HepG2 (cell line): ENCODE measurements around the gene CTNND2.

Experiments
- CBFB ChIP-seq: sonication (generic); formaldehyde crosslinking; IDR thresholded peaks from 2 replicates; pipeline ENCODE4 v1.4.0; 2020; ENCODE audit warnings: missing genetic modification reagents
- HOXA9 ChIP-seq: sonication (generic); formaldehyde crosslinking; IDR thresholded peaks from 2 replicates; pipeline ENCODE4 v1.8.1; 2022; ENCODE audit warnings: missing genetic modification reagents, mild to moderate bottlenecking, moderate library complexity, borderline replicate concordance
- JUN ChIP-seq: sonication (generic); formaldehyde crosslinking; IDR thresholded peaks from 2 replicates; pipeline ENCODE4 v1.4.0; 2020; ENCODE audit warnings: mild to moderate bottlenecking, missing genetic modification reagents
- ZNF24 ChIP-seq: fragments of 450-650 bp; IDR thresholded peaks from 2 replicates; pipeline ENCODE4 v1.6.1; 2017; ENCODE audit warnings: antibody characterized with exemption, mild to moderate bottlenecking
- ZNF530 ChIP-seq: sonication (generic); formaldehyde crosslinking; IDR thresholded peaks from 2 replicates; pipeline ENCODE4 v1.5.0; 2020; ENCODE audit warnings: low read depth, mild to moderate bottlenecking, missing genetic modification reagents
- ZNF724P ChIP-seq: sonication (generic); formaldehyde crosslinking; IDR thresholded peaks from 2 replicates; pipeline ENCODE4 v1.8.0; 2022; ENCODE audit warnings: missing genetic modification reagents, borderline replicate concordance
- ZNF768 ChIP-seq: sonication (generic); formaldehyde crosslinking; IDR thresholded peaks from 2 replicates; pipeline ENCODE4 v1.4.0; 2020; ENCODE audit warnings: missing genetic modification reagents
- ZNF776 ChIP-seq: sonication (generic); formaldehyde crosslinking; IDR thresholded peaks from 2 replicates; pipeline ENCODE4 v1.4.0; 2020; ENCODE audit warnings: mild to moderate bottlenecking, missing genetic modification reagents
- TF ChIP-seq, protein P1 (sequence below): sonication (generic); formaldehyde crosslinking; IDR thresholded peaks from 2 replicates; pipeline ENCODE4 v1.5.0; 2020; ENCODE audit warnings: mild to moderate bottlenecking, missing genetic modification reagents, moderate library complexity
- TF ChIP-seq, protein P2 (sequence below), 2 experiments: sonication (generic) in 1 of 2; formaldehyde crosslinking in 1 of 2; IDR thresholded peaks; 2 replicates each; pipeline versions ENCODE4 v1.6.1 to v1.9.0; 2014 to 2022; ENCODE audit warnings: antibody characterized with exemption in 1 of 2, borderline replicate concordance in 1 of 2, inconsistent platforms in 1 of 2, low read depth in 1 of 2, missing genetic modification reagents in 1 of 2
- TF ChIP-seq, protein P3 (sequence below): sonication (generic); formaldehyde crosslinking; IDR thresholded peaks from 2 replicates; pipeline ENCODE4 v1.8.0; 2022; ENCODE audit warnings: mild to moderate bottlenecking, missing genetic modification reagents, borderline replicate concordance

DNA sequence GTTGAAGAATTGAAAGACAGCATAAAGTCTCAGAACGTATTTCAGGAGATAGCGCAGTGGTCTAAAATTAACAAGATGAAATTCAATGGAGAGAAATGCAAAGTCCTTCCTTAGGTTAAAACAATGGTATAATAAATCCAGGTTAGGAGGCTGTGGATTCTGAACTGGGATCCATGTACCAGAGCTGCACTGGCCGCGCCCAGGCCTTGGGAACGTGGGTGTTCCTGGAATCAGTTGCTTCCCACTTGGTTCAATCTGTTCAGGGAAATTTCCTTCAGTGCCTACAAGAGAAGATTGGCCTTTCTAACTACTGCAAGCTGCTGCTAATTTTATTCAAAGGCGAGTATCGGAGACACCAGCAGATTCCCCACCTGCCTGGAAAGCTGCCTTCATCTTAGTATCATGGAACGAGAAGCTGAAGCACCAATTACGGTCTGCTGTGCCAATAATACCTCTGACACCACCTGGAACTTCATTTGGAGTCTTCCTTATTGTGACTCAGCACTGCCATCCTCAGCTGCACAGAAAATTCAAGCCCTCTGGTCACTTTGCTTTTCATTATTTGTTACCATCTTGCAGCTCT is 14.3 kb upstream of the CTNND2 start:
- TF ChIP-seq ZNF776 (no peak), ZNF24 (no peak), ZNF768 (no peak), CBFB (CRISPR knock-in tag) (no peak), ZNF724P (CRISPR knock-in tag) (no peak), JUN (no peak), HOXA9 (CRISPR knock-in tag) (no peak), ZNF530 (CRISPR knock-in tag) (no peak)
- TF ChIP-seq, protein P1, sequence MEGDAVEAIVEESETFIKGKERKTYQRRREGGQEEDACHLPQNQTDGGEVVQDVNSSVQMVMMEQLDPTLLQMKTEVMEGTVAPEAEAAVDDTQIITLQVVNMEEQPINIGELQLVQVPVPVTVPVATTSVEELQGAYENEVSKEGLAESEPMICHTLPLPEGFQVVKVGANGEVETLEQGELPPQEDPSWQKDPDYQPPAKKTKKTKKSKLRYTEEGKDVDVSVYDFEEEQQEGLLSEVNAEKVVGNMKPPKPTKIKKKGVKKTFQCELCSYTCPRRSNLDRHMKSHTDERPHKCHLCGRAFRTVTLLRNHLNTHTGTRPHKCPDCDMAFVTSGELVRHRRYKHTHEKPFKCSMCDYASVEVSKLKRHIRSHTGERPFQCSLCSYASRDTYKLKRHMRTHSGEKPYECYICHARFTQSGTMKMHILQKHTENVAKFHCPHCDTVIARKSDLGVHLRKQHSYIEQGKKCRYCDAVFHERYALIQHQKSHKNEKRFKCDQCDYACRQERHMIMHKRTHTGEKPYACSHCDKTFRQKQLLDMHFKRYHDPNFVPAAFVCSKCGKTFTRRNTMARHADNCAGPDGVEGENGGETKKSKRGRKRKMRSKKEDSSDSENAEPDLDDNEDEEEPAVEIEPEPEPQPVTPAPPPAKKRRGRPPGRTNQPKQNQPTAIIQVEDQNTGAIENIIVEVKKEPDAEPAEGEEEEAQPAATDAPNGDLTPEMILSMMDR (CRISPR knock-in tag), result no peak
- TF ChIP-seq, protein P2, sequence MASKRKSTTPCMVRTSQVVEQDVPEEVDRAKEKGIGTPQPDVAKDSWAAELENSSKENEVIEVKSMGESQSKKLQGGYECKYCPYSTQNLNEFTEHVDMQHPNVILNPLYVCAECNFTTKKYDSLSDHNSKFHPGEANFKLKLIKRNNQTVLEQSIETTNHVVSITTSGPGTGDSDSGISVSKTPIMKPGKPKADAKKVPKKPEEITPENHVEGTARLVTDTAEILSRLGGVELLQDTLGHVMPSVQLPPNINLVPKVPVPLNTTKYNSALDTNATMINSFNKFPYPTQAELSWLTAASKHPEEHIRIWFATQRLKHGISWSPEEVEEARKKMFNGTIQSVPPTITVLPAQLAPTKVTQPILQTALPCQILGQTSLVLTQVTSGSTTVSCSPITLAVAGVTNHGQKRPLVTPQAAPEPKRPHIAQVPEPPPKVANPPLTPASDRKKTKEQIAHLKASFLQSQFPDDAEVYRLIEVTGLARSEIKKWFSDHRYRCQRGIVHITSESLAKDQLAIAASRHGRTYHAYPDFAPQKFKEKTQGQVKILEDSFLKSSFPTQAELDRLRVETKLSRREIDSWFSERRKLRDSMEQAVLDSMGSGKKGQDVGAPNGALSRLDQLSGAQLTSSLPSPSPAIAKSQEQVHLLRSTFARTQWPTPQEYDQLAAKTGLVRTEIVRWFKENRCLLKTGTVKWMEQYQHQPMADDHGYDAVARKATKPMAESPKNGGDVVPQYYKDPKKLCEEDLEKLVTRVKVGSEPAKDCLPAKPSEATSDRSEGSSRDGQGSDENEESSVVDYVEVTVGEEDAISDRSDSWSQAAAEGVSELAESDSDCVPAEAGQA (IDR thresholded peaks at IDR 0.05; ENCODE audit: low read depth), result no peak
- TF ChIP-seq, protein P2 (CRISPR knock-in tag; IDR thresholded peaks at IDR 0.05; ENCODE audit: borderline replicate concordance), result no peak
- TF ChIP-seq, protein P3, sequence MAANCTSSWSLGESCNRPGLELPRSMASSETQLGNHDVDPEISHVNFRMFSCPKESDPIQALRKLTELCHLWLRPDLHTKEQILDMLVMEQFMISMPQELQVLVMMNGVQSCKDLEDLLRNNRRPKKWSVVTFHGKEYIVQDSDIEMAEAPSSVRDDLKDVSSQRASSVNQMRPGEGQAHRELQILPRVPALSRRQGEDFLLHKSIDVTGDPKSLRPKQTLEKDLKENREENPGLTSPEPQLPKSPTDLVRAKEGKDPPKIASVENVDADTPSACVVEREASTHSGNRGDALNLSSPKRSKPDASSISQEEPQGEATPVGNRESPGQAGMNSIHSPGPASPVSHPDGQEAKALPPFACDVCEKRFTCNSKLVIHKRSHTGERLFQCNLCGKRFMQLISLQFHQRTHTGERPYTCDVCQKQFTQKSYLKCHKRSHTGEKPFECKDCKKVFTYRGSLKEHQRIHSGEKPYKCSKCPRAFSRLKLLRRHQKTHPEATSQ (CRISPR knock-in tag), result no peak
